Fibroblast of lung (primary cell): ENCODE data around the gene TXLNB. TPM values are rescaled to one million over a fixed set of nuclear protein-coding genes. Genes with fewer than 3 reads are reported as not detected.

Source experiments
- DNase-seq, 2 donors: peaks; one replicate each; pipeline versions ENCODE4 v3.0.0 to v3.0.0-alpha.2; 2010; ENCODE audit warnings: low read depth in 2 of 2
- H2AFZ ChIP-seq: 2 replicates; pipeline ENCODE4 v1.5.1; 2012; ENCODE audit warnings: low read length, control low read depth, inconsistent platforms
- H3K27ac ChIP-seq: 2 replicates; pipeline ENCODE4 v1.5.1; 2011; ENCODE audit warnings: low read length, control low read depth; ENCODE audit not compliant: insufficient read depth
- H3K27me3 ChIP-seq: 2 replicates; pipeline ENCODE4 v1.5.1; 2011; ENCODE audit warnings: mild to moderate bottlenecking, low read length; ENCODE audit not compliant: control insufficient read depth, insufficient read depth
- H3K36me3 ChIP-seq: 2 replicates; pipeline ENCODE4 v1.5.1; 2011; ENCODE audit warnings: low read length; ENCODE audit not compliant: control insufficient read depth, insufficient read depth
- H3K4me1 ChIP-seq: 2 replicates; pipeline ENCODE4 v1.5.1; 2011; ENCODE audit warnings: low read length; ENCODE audit not compliant: control insufficient read depth, insufficient read depth; ENCODE audit errors: extremely low read depth
- H3K4me2 ChIP-seq: 2 replicates; pipeline ENCODE4 v1.5.1; 2011; ENCODE audit warnings: low read length, control low read depth; ENCODE audit not compliant: insufficient read depth; ENCODE audit errors: extremely low read depth
- H3K4me3 ChIP-seq, 4 experiments: fragments of 200-600 bp in 1 of 4; sonication (generic) in 1 of 4; replicated peaks in 1 of 4; 2 replicates each; pipeline ENCODE4 v1.5.1; 2011 to 2016; ENCODE audit warnings: low read length in 4 of 4, low read depth in 3 of 4, mild to moderate bottlenecking in 3 of 4, control low read depth in 2 of 4, inconsistent platforms in 1 of 4, mixed read lengths in 1 of 4; ENCODE audit not compliant: insufficient read depth in 1 of 4; ENCODE audit errors: control extremely low read depth in 1 of 4
- H3K79me2 ChIP-seq: 2 replicates; pipeline ENCODE4 v1.5.1; 2012; ENCODE audit warnings: mild to moderate bottlenecking, low read length, inconsistent platforms; ENCODE audit not compliant: control insufficient read depth, insufficient read depth
- H3K9ac ChIP-seq: 2 replicates; pipeline ENCODE4 v1.5.1; 2011; ENCODE audit warnings: mild to moderate bottlenecking, low read length, control low read depth; ENCODE audit not compliant: insufficient read depth
- H3K9me3 ChIP-seq: 2 replicates; pipeline ENCODE4 v1.5.1; 2012; ENCODE audit warnings: low read depth, low read length; ENCODE audit not compliant: control insufficient read depth, insufficient read depth
- H4K20me1 ChIP-seq: 2 replicates; pipeline ENCODE4 v1.5.1; 2011; ENCODE audit warnings: low read length; ENCODE audit not compliant: control insufficient read depth, insufficient read depth; ENCODE audit errors: extremely low read depth
- EZH2 ChIP-seq: IDR thresholded peaks from 2 replicates; pipeline ENCODE4 v1.5.1; 2012; ENCODE audit warnings: low read length, control low read depth, mild to moderate bottlenecking; ENCODE audit errors: missing control alignments
- polyA plus RNA-seq, 2 donors: library from polyadenylated mRNA; depleted of rRNA in 1 of 2; stranded (reverse) in 1 of 2; unstranded in 1 of 2; fragments of >200 nt; gene quantifications; 2 replicates each; pipeline ENCODE4 v1.2.1, GENCODE V29; 2011 to 2012; ENCODE audit warnings: missing spikeins in 1 of 2
- total RNA-seq: library from RNA; depleted of rRNA; stranded (reverse); fragments of >200 nt; gene quantifications from 2 replicates; pipeline ENCODE4 v1.2.1, GENCODE V29; 2014
- TF ChIP-seq, protein P1 (sequence below), 2 donors: IDR thresholded peaks in 1 of 2; conservative IDR thresholded peaks in 1 of 2; 1 replicate in 1 of 2; 2 replicates in 1 of 2; pipeline ENCODE4 v1.5.1; 2011 to 2012; ENCODE audit warnings: low read length in 2 of 2, control low read depth in 1 of 2, inconsistent platforms in 1 of 2, low read depth in 1 of 2, mild to moderate bottlenecking in 1 of 2

TXLNB gene
- total and polyA plus RNA-seq, 2 donors (not counting 1 experiment from before 2014, with no cell fraction given) = 0.15 to 1.2 TPM

DNA sequence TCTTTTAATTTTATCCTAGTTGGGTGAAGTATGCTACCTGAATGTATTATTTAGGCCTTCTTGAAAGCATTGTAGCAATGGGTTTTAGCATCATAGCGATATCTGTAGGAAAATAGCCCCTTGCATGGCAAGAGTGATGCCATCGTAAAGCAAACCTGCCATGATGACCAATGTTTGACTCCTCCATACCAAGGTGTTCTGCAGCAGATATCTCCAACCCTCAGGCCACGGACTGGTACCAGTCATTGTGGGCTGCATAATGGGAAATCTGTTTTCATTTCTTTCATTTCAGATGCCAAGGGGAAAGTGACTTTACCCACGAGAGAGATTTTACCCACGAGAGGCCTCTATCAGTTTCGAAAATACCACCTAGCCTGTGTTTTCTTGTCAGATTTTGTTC is 6.2 kb downstream of the TXLNB start:
- no peaks in the 10 kb centered on the region for H3K27me3 ChIP-seq

DNA sequence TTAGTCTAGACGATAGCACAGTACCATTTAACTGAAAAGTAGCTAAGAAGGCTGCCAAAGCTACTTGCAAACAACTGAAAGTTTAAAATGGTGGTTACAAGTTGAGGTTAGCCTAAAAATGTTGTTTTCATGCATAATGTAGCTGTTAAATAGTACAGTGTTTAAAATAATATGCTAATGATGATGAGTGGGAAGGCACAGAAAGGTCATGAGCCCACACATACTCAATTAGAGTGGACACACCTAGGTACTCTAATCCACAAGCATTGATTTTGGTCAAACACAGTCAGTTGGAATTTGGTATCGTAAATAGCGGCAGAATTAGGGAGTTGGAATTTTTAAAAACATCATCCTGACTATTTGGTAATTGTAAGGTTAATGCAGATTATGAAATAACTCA is 7.0 kb downstream of the TXLNB start:
- H3K9me3 ChIP-seq = no peaks in the 10 kb centered on the region
- H3K27ac ChIP-seq = no peak overlapping the region
- no peaks in the 10 kb centered on the region for H3K79me2 ChIP-seq
- no peak for TF ChIP-seq EZH2
- TF ChIP-seq, protein P1, sequence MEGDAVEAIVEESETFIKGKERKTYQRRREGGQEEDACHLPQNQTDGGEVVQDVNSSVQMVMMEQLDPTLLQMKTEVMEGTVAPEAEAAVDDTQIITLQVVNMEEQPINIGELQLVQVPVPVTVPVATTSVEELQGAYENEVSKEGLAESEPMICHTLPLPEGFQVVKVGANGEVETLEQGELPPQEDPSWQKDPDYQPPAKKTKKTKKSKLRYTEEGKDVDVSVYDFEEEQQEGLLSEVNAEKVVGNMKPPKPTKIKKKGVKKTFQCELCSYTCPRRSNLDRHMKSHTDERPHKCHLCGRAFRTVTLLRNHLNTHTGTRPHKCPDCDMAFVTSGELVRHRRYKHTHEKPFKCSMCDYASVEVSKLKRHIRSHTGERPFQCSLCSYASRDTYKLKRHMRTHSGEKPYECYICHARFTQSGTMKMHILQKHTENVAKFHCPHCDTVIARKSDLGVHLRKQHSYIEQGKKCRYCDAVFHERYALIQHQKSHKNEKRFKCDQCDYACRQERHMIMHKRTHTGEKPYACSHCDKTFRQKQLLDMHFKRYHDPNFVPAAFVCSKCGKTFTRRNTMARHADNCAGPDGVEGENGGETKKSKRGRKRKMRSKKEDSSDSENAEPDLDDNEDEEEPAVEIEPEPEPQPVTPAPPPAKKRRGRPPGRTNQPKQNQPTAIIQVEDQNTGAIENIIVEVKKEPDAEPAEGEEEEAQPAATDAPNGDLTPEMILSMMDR (conservative IDR thresholded peaks at IDR 0.05 in 1 of 2, IDR thresholded peaks at IDR 0.05 in 1 of 2; ENCODE audit: low read depth in 1 of 2, low read length in 2 of 2) = no peak
- H3K9ac ChIP-seq = no peak overlapping the region
- no peaks in the 10 kb centered on the region for H3K4me1 ChIP-seq
- DNase-seq = no peak
- H3K4me2 ChIP-seq = no peak overlapping the region
- H4K20me1 ChIP-seq = no peaks in the 10 kb centered on the region
- H3K27me3 ChIP-seq = no peaks in the 10 kb centered on the region
- no peaks in the 10 kb centered on the region for H3K36me3 ChIP-seq
- H2AFZ ChIP-seq = no peak overlapping the region
- H3K4me3 ChIP-seq = no peak overlapping the region

More for the DNA sequence above, 6.2 kb downstream of the TXLNB start:
- Histone ChIP-seq H4K20me1 (no peaks in the 10 kb centered on the region), H3K36me3 (no peaks in the 10 kb centered on the region), H3K4me2 (no peak overlapping the region), H3K79me2 (no peaks in the 10 kb centered on the region), H3K4me1 (no peaks in the 10 kb centered on the region), H3K9me3 (no peaks in the 10 kb centered on the region), H3K27ac (no peak overlapping the region), H3K9ac (no peak overlapping the region), H3K4me3 (no peak overlapping the region), H2AFZ (no peak overlapping the region)
- no peak for DNase-seq
- TF ChIP-seq, protein P1 (conservative IDR thresholded peaks at IDR 0.05 in 1 of 2, IDR thresholded peaks at IDR 0.05 in 1 of 2; ENCODE audit: low read depth in 1 of 2, low read length in 2 of 2) = no peak
- no peak for TF ChIP-seq EZH2

DNA sequence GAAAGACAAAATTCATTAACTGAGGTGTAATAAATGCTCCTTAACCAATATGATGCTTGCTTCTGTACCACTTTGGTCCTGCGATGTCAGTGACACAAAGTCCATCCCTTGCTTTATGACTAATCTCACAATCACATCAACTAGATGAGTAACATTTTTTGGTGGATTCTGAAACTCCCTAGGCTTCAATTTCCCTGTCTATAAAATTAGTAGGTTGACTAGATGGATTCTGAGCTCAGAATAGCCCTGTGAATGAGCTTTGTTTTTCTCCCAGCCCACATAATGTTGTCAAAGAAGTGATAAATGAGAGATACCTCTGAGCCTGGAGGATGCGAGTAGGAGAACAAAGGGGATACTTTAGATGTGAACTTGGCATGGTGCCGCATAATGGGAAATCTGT is 9.1 kb downstream of the TXLNB start:
- H3K79me2 ChIP-seq = no peaks in the 10 kb centered on the region
- H3K27me3 ChIP-seq = no peaks in the 10 kb centered on the region
- H3K9ac ChIP-seq = no peak overlapping the region
- H4K20me1 ChIP-seq = no peaks in the 10 kb centered on the region
- peak in 1 of 2 donors; percentile 42 for DNase-seq
- H3K4me1 ChIP-seq = no peaks in the 10 kb centered on the region
- no peaks in the 10 kb centered on the region for H3K9me3 ChIP-seq
- H3K36me3 ChIP-seq = no peaks in the 10 kb centered on the region
- H3K4me3 ChIP-seq = no peak overlapping the region
- H3K27ac ChIP-seq = no peak overlapping the region
- TF ChIP-seq, protein P1 (conservative IDR thresholded peaks at IDR 0.05 in 1 of 2, IDR thresholded peaks at IDR 0.05 in 1 of 2; ENCODE audit: low read depth in 1 of 2, low read length in 2 of 2) = no peak
- no peak for TF ChIP-seq EZH2
- H2AFZ ChIP-seq = no peak overlapping the region
- H3K4me2 ChIP-seq = no peak overlapping the region
